Lower leg skin (tissue), 3 donors: ENCODE data around the gene MNX1.

Experiments used
- POLR2A ChIP-seq, 2 donors: fragments of 450-650 bp; IDR thresholded peaks; one replicate each; pipeline ENCODE4 v1.6.1; 2016 to 2017; ENCODE audit warnings: antibody characterized with exemption in 2 of 2, mild to moderate bottlenecking in 1 of 2, moderate library complexity in 1 of 2
- TF ChIP-seq, protein P1 (sequence below), 3 donors: fragments of 450-650 bp; IDR thresholded peaks; one replicate each; pipeline ENCODE4 v1.5.1; 2016; ENCODE audit warnings: antibody characterized with exemption in 3 of 3, mild to moderate bottlenecking in 3 of 3, moderate library complexity in 2 of 3

GRCh38 chr7:156988343-156989185 is 21.9 kb downstream of the MNX1 start:
- TF ChIP-seq, protein P1, sequence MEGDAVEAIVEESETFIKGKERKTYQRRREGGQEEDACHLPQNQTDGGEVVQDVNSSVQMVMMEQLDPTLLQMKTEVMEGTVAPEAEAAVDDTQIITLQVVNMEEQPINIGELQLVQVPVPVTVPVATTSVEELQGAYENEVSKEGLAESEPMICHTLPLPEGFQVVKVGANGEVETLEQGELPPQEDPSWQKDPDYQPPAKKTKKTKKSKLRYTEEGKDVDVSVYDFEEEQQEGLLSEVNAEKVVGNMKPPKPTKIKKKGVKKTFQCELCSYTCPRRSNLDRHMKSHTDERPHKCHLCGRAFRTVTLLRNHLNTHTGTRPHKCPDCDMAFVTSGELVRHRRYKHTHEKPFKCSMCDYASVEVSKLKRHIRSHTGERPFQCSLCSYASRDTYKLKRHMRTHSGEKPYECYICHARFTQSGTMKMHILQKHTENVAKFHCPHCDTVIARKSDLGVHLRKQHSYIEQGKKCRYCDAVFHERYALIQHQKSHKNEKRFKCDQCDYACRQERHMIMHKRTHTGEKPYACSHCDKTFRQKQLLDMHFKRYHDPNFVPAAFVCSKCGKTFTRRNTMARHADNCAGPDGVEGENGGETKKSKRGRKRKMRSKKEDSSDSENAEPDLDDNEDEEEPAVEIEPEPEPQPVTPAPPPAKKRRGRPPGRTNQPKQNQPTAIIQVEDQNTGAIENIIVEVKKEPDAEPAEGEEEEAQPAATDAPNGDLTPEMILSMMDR (IDR thresholded peaks at IDR 0.05), result no peak
- no peak for TF ChIP-seq POLR2A (IDR thresholded peaks at IDR 0.05)
